Kidney (tissue), 14 donors: ENCODE results near the gene MUC15. TPM values are rescaled to one million over a fixed set of nuclear protein-coding genes. Genes with fewer than 3 reads are reported as not detected.

ENCODE experiments used
- DNase-seq, 5 donors: peaks; one replicate each; pipeline ENCODE4 v3.0.0-alpha.2; 2013 to 2020
- FAIRE-seq: peaks from 2 replicates; lab custom pipeline; 2012; peaks lifted over from hg19 to GRCh38; lab: Jason Lieb, UNC
- H3K27ac ChIP-seq, 2 donors: one replicate each; pipeline ENCODE4 v1.7.0; 2013; ENCODE audit warnings: low read depth in 2 of 2, low read length in 2 of 2, inconsistent platforms in 1 of 2
- H3K27me3 ChIP-seq: one replicate; pipeline ENCODE4 v1.7.1; 2013; ENCODE audit warnings: low read length, inconsistent platforms; ENCODE audit not compliant: control insufficient read depth, insufficient read depth
- H3K36me3 ChIP-seq, 3 donors: one replicate each; pipeline versions ENCODE4 v1.7.0 to v1.7.1; 2013; ENCODE audit warnings: low read length in 3 of 3, control low read depth in 1 of 3, inconsistent platforms in 1 of 3; ENCODE audit not compliant: insufficient read depth in 3 of 3, control insufficient read depth in 2 of 3
- H3K4me1 ChIP-seq, 3 donors: one replicate each; pipeline versions ENCODE4 v1.7.0 to v1.7.1; 2013; ENCODE audit warnings: low read length in 3 of 3, inconsistent platforms in 1 of 3, low read depth in 1 of 3; ENCODE audit not compliant: control insufficient read depth in 2 of 3, insufficient read depth in 2 of 3
- H3K4me3 ChIP-seq, 3 donors: one replicate each; pipeline versions ENCODE4 v1.7.0 to v1.8.1; 2013; ENCODE audit warnings: low read length in 3 of 3, control low read depth in 1 of 3, inconsistent platforms in 1 of 3
- H3K9ac ChIP-seq, 3 donors: one replicate each; pipeline versions ENCODE4 v1.7.0 to v1.7.1; 2013; ENCODE audit warnings: low read length in 3 of 3, control low read depth in 1 of 3, inconsistent platforms in 1 of 3
- H3K9me3 ChIP-seq, 3 donors: one replicate each; pipeline versions ENCODE4 v1.7.0 to v1.7.1; 2013; ENCODE audit warnings: low read length in 3 of 3, control low read depth in 1 of 3, inconsistent platforms in 1 of 3; ENCODE audit not compliant: control insufficient read depth in 2 of 3, insufficient read depth in 1 of 3
- intact Hi-C: fragments of 100-400 bp; cut with DNase I; formaldehyde crosslinking; loops from one replicate; pipeline ENCODE4 v1.11.1; 2022
- polyA plus RNA-seq: library from polyadenylated mRNA; stranded (reverse); fragments of 350-450 nt; fragmentation: Illumina TruSeq; extraction: RNeasy Lipid Tissue Mini Kit (QIAGEN cat#74804); gene quantifications from one replicate; pipeline ENCODE4 v1.2.3, GENCODE V29; 2014; ENCODE audit warnings: low read depth, low replicate concordance; ENCODE audit not compliant: insufficient read depth
- total RNA-seq: library from RNA; stranded (reverse); fragmentation: NEBNext Ultra II Directional; extraction: Animal tissue kit (Norgen Biotek cat#: 25700); gene quantifications from one replicate; pipeline ENCODE4 v1.2.1, GENCODE V29; 2021
- TF ChIP-seq, protein P1 (sequence below): IDR thresholded peaks from 3 replicates; pipeline ENCODE4 v1.5.1; 2012; ENCODE audit warnings: mild to moderate bottlenecking, moderate library complexity, borderline replicate concordance; ENCODE audit not compliant: insufficient read depth; ENCODE audit errors: extremely low read depth
- donor health status: control.
- donor health status: control.
- donor health status: control.
- donor health status: control.
- donor health status: control.
- donor health status: DM: yes; HTN: yes; CAD: no.
- donor health status: Normal renal cell carcinoma (clear cell type).

MUC15 gene
- total and polyA plus RNA-seq, 2 donors from 2014 or later = 10.1 to 18.3 TPM

DNA sequence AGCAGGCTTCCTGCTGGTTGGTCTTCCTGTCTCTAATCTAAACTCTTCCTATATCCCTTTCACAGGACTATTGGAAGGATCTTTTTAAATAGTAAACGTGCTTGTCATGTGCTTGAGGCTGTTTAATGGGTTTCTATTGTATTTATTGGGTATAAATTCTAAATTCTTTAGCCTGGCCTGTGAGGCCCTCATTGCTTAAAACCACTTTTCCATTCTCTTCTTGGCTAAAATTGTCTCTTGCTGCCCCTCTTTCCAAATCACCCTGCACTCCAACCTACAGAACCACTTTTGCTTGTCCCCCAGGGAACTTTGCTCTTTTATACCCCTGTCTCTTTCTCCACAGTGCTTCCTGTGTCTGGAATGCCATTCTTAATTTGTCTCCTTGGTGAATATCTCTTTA, 46.4 kb upstream of the MUC15 start:
- intact Hi-C loops = no loop called here
- Histone ChIP-seq H3K36me3 (no peaks in the 10 kb centered on the region), H3K4me3 (no peak overlapping the region), H3K9me3 (peaks cover 0 to 1% (median 0%) of the 10 kb centered on the region in 3 donors), H3K4me1 (no peaks in the 10 kb centered on the region), H3K27ac (no peak overlapping the region), H3K9ac (no peak overlapping the region), H3K27me3 (no peaks in the 10 kb centered on the region)
- DNase-seq (no peak), FAIRE-seq (no peak)
- TF ChIP-seq, protein P1, sequence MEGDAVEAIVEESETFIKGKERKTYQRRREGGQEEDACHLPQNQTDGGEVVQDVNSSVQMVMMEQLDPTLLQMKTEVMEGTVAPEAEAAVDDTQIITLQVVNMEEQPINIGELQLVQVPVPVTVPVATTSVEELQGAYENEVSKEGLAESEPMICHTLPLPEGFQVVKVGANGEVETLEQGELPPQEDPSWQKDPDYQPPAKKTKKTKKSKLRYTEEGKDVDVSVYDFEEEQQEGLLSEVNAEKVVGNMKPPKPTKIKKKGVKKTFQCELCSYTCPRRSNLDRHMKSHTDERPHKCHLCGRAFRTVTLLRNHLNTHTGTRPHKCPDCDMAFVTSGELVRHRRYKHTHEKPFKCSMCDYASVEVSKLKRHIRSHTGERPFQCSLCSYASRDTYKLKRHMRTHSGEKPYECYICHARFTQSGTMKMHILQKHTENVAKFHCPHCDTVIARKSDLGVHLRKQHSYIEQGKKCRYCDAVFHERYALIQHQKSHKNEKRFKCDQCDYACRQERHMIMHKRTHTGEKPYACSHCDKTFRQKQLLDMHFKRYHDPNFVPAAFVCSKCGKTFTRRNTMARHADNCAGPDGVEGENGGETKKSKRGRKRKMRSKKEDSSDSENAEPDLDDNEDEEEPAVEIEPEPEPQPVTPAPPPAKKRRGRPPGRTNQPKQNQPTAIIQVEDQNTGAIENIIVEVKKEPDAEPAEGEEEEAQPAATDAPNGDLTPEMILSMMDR = no peak

DNA sequence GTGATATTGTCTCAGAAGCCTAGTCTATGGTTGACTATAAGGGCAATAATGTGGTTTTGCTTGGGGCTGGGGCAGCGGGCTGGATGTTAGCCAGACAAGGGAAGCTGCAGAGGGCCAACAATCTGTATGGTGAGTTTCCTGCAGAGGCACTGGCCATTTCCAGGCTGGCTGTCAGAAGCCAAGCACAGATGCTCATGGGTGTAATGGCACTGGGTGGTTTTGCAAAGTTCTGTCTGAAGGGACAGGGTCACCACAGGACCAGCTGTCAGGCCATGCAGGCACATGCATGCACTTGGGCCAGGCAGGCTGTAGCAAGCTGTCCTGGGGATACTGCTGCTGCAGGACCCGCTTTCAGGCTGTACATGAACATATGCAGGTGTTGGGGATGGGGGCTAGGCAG, 41.7 kb upstream of the MUC15 start:
- no peak for DNase-seq
- TF ChIP-seq, protein P1 = no peak

DNA sequence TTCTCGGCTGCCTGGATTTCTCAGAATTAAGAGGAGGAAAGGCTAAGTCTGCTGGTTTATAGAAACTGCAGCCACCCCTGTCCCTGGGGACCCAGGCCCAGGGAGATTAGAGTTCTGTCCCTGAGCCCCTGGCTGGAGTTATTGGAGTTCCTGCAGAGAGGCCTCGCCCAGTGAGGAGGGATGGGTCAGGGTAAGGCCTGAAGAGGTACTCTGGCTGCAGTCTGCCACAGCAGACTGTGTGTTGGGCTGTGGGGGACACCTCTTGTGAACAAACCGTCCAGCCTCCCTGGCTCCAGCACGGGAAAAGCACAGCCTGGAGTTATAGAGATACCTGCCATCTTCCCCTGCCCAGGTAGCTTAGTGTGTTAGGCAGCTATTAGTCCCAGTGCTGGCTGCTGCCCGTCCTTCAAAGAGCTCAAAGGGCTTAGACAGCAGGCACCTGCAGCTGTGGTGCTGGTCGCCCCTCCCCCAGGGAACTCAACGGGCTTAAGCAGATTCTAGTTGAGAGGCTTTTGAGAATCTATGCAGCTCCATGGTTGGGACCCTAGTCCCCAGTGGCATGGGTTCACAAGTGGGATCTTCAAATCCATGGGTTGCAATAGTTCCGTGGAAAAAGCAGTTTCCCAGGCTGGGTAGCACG, 36.6 kb upstream of the MUC15 start:
- intact Hi-C loops = no loop called here
- Histone ChIP-seq H3K27me3 (no peaks in the 10 kb centered on the region), H3K36me3 (no peaks in the 10 kb centered on the region), H3K4me3 (no peak overlapping the region), H3K9me3 (peaks cover 0 to 4% (median 0%) of the 10 kb centered on the region in 3 donors), H3K4me1 (no peaks in the 10 kb centered on the region), H3K9ac (no peak overlapping the region), H3K27ac (no peak overlapping the region)
- no peak for FAIRE-seq
- TF ChIP-seq, protein P1 = no peak
- no peak for DNase-seq

More for the DNA sequence above, 41.7 kb upstream of the MUC15 start:
- Histone ChIP-seq H3K4me1 (no peaks in the 10 kb centered on the region), H3K27ac (no peak overlapping the region), H3K9ac (no peak overlapping the region), H3K9me3 (peaks cover 0 to 4% (median 0%) of the 10 kb centered on the region in 3 donors), H3K36me3 (no peaks in the 10 kb centered on the region), H3K27me3 (no peaks in the 10 kb centered on the region), H3K4me3 (no peak overlapping the region)
- no peak for FAIRE-seq
- intact Hi-C loops = no loop called here
